Activated CD4-positive, alpha-beta memory T cell treated with anti-CD3 and anti-CD28 coated beads for 36 hours (primary cell): ENCODE data around the gene FAM50A. TPM values are rescaled to one million over a fixed set of nuclear protein-coding genes. Genes with fewer than 3 reads are reported as not detected.
"Not testable (repeated sequence)": the region's sequence is repeated elsewhere in the genome, so short reads cannot be mapped to it uniquely, and the experiment has no call there.

Source experiments
- CTCF ChIA-PET: fragments of 350-600 bp; sonication (Branson Sonifier 250); formaldehyde crosslinking; loops from one replicate; lab custom pipeline; 2021; ENCODE audit warnings: antibody characterized with exemption, inconsistent platforms; lab: Charles Lee
- POLR2A ChIA-PET: fragments of 350-600 bp; sonication (Branson Sonifier 250); formaldehyde crosslinking; loops from one replicate; lab custom pipeline; 2021; ENCODE audit warnings: antibody characterized with exemption; lab: Charles Lee
- DNase-seq: peaks from one replicate; pipeline ENCODE4 v3.0.0-alpha.2; 2020
- H3K27ac Mint-ChIP-seq: one replicate; pipeline ENCODE4 v1.8.0; 2021; ENCODE audit warnings: mixed read lengths
- H3K27me3 Mint-ChIP-seq: one replicate; pipeline ENCODE4 v1.8.0; 2021; ENCODE audit warnings: mixed read lengths
- H3K36me3 Mint-ChIP-seq: one replicate; pipeline ENCODE4 v1.8.0; 2021; ENCODE audit warnings: mixed read lengths
- H3K4me1 Mint-ChIP-seq: one replicate; pipeline ENCODE4 v1.8.0; 2021; ENCODE audit warnings: low read depth, mixed read lengths
- H3K4me3 Mint-ChIP-seq: one replicate; pipeline ENCODE4 v1.8.0; 2021; ENCODE audit warnings: mild to moderate bottlenecking, mixed read lengths
- H3K9me3 Mint-ChIP-seq: one replicate; pipeline ENCODE4 v1.8.0; 2021; ENCODE audit warnings: mixed read lengths
- intact Hi-C: fragments of 100-400 bp; cut with micrococcal nuclease; formaldehyde crosslinking; loops from one replicate; pipeline ENCODE4 v1.15.1; 2023
- microRNA-seq: library from miRNA; unstranded; fragments of <30 nt; microRNA quantifications from one replicate; pipeline ENCODE4 v1.2.0, GENCODE V29; 2022; ENCODE audit warnings: borderline number of aligned reads, borderline microRNAs expressed, borderline replicate concordance
- total RNA-seq, 2 experiments: library from RNA; stranded (reverse); gene quantifications; one replicate each; pipeline ENCODE4 v1.2.3, GENCODE V29; 2021

FAM50A gene
- total RNA-seq, 2 experiments from 2014 or later, result 61.1 to 61.9 TPM

DNA sequence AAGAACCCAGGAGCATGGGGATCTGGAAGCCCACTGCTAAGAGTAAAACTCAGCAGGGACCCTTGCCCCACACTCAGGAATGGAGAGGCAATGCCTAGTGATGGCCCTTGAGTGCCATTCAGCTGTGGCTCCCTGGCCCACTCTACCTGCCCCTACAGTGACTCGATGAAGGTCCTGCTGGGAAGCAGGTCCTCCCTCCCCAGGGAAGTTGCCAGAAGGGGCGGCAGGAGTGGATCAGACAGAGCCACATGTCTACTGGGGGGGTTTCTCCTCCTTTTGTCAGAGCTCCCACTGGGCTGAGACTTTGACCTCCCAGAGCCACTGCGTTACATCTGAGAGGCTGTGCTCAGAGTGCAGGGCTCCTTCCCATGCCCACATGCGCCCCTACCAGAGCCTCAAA lies 45.2 kb downstream of the FAM50A start:
- Mint-ChIP-seq H3K4me1 (peaks cover 25% of the 10 kb centered on the region), H3K27me3 (no peaks in the 10 kb centered on the region), H3K36me3 (peaks cover 12% of the 10 kb centered on the region), H3K4me3 (peak overlapping the region; percentile 87), H3K27ac (no peak overlapping the region), H3K9me3 (no peaks in the 10 kb centered on the region)
- CTCF ChIA-PET, result interaction anchor here (1.3 kb wide), 1 partner anchor 91 kb away, joined by 3 read pairs; the partner anchor contains the start of gene RPL10
- intact Hi-C loops, result no loop called here
- no peak for DNase-seq
- POLR2A ChIA-PET, result interaction anchor here (0.8 to 2.0 kb wide), 4 partner anchors 11 to 91 kb away, joined by 3 to 8 read pairs (median 4); partner anchors contain the start of genes FAM50A, LAGE3 and RPL10

DNA sequence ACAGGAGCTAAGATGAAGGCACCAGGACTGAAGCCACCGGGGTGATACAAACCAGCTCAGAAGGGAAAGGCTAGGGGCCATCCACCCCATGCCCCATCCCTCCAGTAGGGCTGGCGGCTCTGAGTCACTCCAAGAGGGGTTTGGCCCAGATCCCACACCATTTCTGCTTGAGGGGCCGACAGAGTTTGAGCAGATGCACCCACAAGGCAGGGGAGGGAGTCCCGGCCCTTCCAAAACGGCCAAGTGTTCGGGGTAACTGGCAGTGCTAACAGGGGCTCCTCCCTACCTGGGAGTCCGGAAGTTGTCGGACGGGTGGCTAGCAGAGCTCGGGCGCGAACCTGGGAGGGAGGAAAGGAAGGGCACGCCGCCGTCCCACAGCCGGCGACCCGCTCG lies 46.1 kb downstream of the FAM50A start:
- peaks cover 17% of the 10 kb centered on the region for H3K4me1 Mint-ChIP-seq
- H3K9me3 Mint-ChIP-seq, result no peaks in the 10 kb centered on the region
- peak overlapping the region; percentile 89 for H3K27ac Mint-ChIP-seq
- CTCF ChIA-PET, result interaction anchor here (0.7 to 1.3 kb wide), 5 partner anchors 10 to 92 kb away, joined by 3 to 5 read pairs (median 3); partner anchors contain the start of gene RPL10
- DNase-seq, result peak; percentile 48
- intact Hi-C loops, result loop anchor here (1.0 kb wide), 1 partner anchor 26 kb away; the partner anchor contains the start of gene FAM3A
- POLR2A ChIA-PET, result interaction anchor here (0.8 to 2.0 kb wide), 7 partner anchors 12 to 92 kb away, joined by 3 to 8 read pairs (median 4); partner anchors contain the start of genes FAM50A, LAGE3 and RPL10
- peaks cover 12% of the 10 kb centered on the region for H3K36me3 Mint-ChIP-seq
- H3K27me3 Mint-ChIP-seq, result no peaks in the 10 kb centered on the region
- H3K4me3 Mint-ChIP-seq, result peak overlapping the region; percentile 87

DNA sequence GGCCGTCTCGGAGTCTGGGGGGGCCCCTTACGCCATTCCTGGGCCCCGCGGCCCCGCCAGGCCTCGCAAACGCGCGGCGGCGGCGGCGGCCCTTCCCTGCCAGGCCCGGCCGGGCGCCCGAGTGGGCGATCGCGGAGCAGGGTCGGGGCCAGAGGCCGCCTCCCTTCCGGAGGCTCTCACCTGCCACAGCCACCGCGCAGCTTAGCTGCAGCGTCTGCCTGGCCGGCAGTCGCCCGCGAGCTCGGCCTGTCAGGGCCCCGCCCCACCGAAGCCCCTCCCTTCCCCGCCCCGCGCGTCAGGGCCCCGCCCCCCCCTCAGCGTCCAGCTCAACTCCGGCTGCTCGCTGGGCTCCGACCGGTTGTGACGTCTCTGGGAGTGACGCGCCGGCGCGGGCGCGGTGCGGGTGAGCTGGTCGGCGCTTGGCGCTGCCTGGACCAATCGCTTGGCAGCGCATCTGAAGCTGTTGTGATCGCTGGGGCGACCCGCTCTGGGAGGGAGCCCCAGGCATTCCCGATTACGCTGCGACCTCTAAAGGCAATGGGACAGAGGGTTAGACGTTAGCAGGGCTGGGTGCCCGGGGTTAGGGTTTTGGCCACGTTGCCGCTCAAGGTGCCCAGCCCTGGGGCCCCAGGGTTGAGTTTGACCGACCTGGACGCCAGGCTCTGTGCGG lies 46.6 kb downstream of the FAM50A start, which contains the start of gene SLC10A3:
Gene SLC10A3, minus strand, starts transcription at position 216 of the 670 bp plus-strand sequence. CDS start 1,689 bp downstream, outside the sequence.
- intact Hi-C loops, result loop anchor here (1.0 kb wide), 1 partner anchor 26 kb away; the partner anchor contains the start of gene FAM3A
- H3K27ac Mint-ChIP-seq, result peak within 1 kb of the TSS; percentile 89
- ChIA-PET POLR2A (interaction anchor here (0.5 to 2.0 kb wide), 7 partner anchors 25 to 93 kb away, joined by 3 to 8 read pairs (median 4); partner anchors contain the start of gene RPL10), CTCF (interaction anchor here (0.7 to 1.3 kb wide), 5 partner anchors 10 to 92 kb away, joined by 3 to 5 read pairs (median 3); partner anchors contain the start of gene RPL10)
- no peaks in the 10 kb centered on the region for H3K9me3 Mint-ChIP-seq
- no peaks in the 10 kb centered on the region for H3K27me3 Mint-ChIP-seq
- peaks cover 10% of the 10 kb centered on the region for H3K36me3 Mint-ChIP-seq
- peak; percentile 94 for DNase-seq
- peak within 1 kb of the TSS; percentile 87 for H3K4me3 Mint-ChIP-seq
- H3K4me1 Mint-ChIP-seq, result peaks cover 17% of the 10 kb centered on the region

DNA sequence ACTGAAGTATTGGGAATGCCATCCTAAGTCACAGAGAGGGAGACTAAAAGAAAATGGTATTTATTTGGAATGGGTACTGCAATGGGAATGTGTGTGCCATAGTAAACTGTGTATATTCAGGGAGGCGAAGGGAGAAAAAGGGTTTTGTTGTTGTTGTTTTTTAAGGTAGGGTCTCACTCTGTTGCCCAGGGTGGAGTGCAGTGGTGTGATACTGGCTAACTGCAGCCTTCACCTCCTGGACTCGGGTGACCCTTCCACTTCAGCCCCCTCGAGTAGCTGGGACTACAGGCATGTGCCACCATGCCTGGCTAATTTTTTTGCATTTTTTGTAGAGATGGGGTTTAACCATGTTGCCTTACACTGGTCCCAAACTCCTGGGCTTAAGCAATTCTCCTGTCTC lies 50.8 kb downstream of the FAM50A start:
- DNase-seq, result no peak
- H3K36me3 Mint-ChIP-seq, result no peaks in the 10 kb centered on the region
- H3K4me3 Mint-ChIP-seq, result no peak overlapping the region
- no peaks in the 10 kb centered on the region for H3K27me3 Mint-ChIP-seq
- no peaks in the 10 kb centered on the region for H3K9me3 Mint-ChIP-seq
- intact Hi-C loops, result no loop called here
- POLR2A ChIA-PET, result no interaction called here
- no peak overlapping the region for H3K27ac Mint-ChIP-seq
- CTCF ChIA-PET, result no interaction called here
- peaks cover 3% of the 10 kb centered on the region for H3K4me1 Mint-ChIP-seq

DNA sequence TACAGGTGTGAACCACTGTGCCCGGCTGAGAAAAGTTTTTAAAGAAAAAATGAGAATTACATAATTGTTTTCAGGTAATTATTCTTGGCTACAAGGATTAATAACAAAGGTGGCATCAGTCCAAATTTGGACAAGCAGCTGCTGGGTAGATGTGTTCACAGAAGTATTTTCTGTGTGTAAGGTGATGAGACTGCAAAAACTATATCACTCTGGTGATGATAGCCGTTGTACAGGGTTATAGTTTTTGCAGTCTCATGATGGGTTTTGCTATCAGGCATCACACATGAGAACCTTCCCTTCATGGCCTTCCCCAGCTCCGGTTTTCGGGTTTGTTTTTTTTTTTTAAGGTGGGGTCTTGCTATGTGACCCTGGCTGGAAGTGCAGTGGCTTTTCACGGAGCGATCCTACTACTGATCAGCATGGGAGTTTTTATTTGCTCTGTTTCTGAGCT lies 51.6 kb downstream of the FAM50A start:
- ChIA-PET CTCF (no interaction called here), POLR2A (no interaction called here)
- DNase-seq, result no peak
- intact Hi-C loops, result no loop called here
- H3K4me1 Mint-ChIP-seq, result peaks cover 3% of the 10 kb centered on the region
- H3K27ac Mint-ChIP-seq, result no peak overlapping the region
- no peaks in the 10 kb centered on the region for H3K36me3 Mint-ChIP-seq
- no peak overlapping the region for H3K4me3 Mint-ChIP-seq
- no peaks in the 10 kb centered on the region for H3K27me3 Mint-ChIP-seq
- H3K9me3 Mint-ChIP-seq, result no peaks in the 10 kb centered on the region

DNA sequence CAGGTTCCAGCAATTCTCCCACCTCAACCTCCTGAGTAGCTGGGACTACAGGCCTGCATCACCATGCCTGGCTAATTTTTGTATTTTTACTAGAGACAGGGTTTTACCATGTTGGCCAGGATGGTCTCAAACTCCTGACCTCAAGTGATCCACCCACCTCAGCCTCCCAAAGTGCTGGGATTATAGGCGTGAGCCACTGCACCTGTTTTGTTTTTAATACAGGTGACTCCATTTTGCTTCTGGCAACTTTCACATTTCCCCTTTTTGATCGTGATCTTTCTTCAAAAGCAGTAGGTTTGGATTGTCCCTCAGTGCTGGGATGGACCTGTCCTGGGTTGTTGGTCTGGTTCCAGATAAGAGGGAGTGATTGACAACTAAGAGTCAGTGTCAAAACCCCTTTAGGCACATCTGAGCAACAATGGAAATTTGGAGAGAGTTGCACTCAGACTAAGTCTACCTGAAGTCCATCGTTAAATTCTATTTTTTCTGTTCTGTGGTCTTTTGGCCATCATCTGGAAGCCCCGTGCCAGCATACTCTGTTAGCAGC lies 52.7 kb downstream of the FAM50A start:
- H3K4me1 Mint-ChIP-seq, H3K36me3 Mint-ChIP-seq, intact Hi-C loops, H3K27me3 Mint-ChIP-seq, POLR2A ChIA-PET, H3K4me3 Mint-ChIP-seq, DNase-seq, H3K27ac Mint-ChIP-seq, H3K9me3 Mint-ChIP-seq: not testable (repeated sequence)
- CTCF ChIA-PET, result interaction anchor here (1.7 kb wide), 1 partner anchor 31 kb away, joined by 3 read pairs; no protein-coding TSS in a partner anchor

Small RNA genes lying within 50 kb of the gene (microRNA-seq; reads per million reads assigned to microRNA genes)
- not detected for gene MIR6858

Other genes with a start within 250 kb of the FAM50A start
- not detected for gene OPN1MW2, start 224.4 kb upstream of the FAM50A start, total RNA-seq
- gene OPN1MW3, start 186.6 kb upstream of the FAM50A start, total RNA-seq, result not detected
- gene TEX28, start 149.0 kb upstream of the FAM50A start, total RNA-seq, result not detected
- gene TKTL1, start 148.3 kb upstream of the FAM50A start, total RNA-seq, result under 1 TPM; 0.15 to 0.21 TPM
- 1,000 to 10,000 TPM; 1,023 to 1,032 TPM for gene FLNA, start 69.5 kb upstream of the FAM50A start, total RNA-seq
- 10 to 100 TPM; 75.8 to 79.1 TPM for gene EMD, start 64.8 kb upstream of the FAM50A start, total RNA-seq
- 1,000 to 10,000 TPM; 3,597 to 3,654 TPM for gene RPL10, start 45.8 kb upstream of the FAM50A start, total RNA-seq
- 10 to 100 TPM; 12.5 to 13.3 TPM for gene DNASE1L1, start 34.9 kb upstream of the FAM50A start, total RNA-seq
- 10 to 100 TPM; 58.6 to 66.4 TPM for gene TAFAZZIN, start 32.6 kb upstream of the FAM50A start, total RNA-seq
- gene ATP6AP1, start 15.5 kb upstream of the FAM50A start, total RNA-seq, result 10 to 100 TPM; 30.8 to 31.6 TPM
- gene GDI1, start 7.0 kb upstream of the FAM50A start, total RNA-seq, result 100 to 1,000 TPM; 119 to 121 TPM
- 10 to 100 TPM; 33.7 to 35.2 TPM for gene PLXNA3, start 14.1 kb downstream of the FAM50A start, total RNA-seq
- 10 to 100 TPM; 45.5 to 47.7 TPM for gene LAGE3, start 35.1 kb downstream of the FAM50A start, total RNA-seq
- 10 to 100 TPM; 49.5 to 53.3 TPM for gene UBL4A, start 42.5 kb downstream of the FAM50A start, total RNA-seq
- 10 to 100 TPM; 14.4 to 16.1 TPM for gene SLC10A3, start 46.5 kb downstream of the FAM50A start, total RNA-seq
- gene FAM3A, start 72.1 kb downstream of the FAM50A start, total RNA-seq, result 10 to 100 TPM; 21.4 to 28.4 TPM
- gene G6PD, start 102.7 kb downstream of the FAM50A start, total RNA-seq, result 10 to 100 TPM; 65.8 to 70.4 TPM
- gene IKBKG, start 103.5 kb downstream of the FAM50A start, total RNA-seq, result 10 to 100 TPM; 39.4 to 45.9 TPM
- gene CTAG1A, start 141.0 kb downstream of the FAM50A start, total RNA-seq, result not detected
- not detected for gene CTAG1B, start 175.1 kb downstream of the FAM50A start, total RNA-seq
- gene CTAG2, start 209.4 kb downstream of the FAM50A start, total RNA-seq, result not detected